Uterus (tissue), 2 donors: ENCODE measurements around the gene PLPP4.

ENCODE experiments used
- POLR2A ChIP-seq, 2 donors: fragments of 450-650 bp; IDR thresholded peaks; one replicate each; pipeline ENCODE4 v1.6.1; 2016; ENCODE audit warnings: antibody characterized with exemption in 2 of 2, mild to moderate bottlenecking in 1 of 2, moderate library complexity in 1 of 2
- TF ChIP-seq, protein P1 (sequence below), 4 experiments: fragments of 200-600 bp in 2 of 4; fragments of 450-650 bp in 2 of 4; sonication (generic) in 2 of 4; IDR thresholded peaks; one replicate each; pipeline ENCODE4 v1.5.1; 2016 to 2019; ENCODE audit warnings: antibody characterized with exemption in 4 of 4, mild to moderate bottlenecking in 2 of 4, moderate library complexity in 1 of 4

DNA sequence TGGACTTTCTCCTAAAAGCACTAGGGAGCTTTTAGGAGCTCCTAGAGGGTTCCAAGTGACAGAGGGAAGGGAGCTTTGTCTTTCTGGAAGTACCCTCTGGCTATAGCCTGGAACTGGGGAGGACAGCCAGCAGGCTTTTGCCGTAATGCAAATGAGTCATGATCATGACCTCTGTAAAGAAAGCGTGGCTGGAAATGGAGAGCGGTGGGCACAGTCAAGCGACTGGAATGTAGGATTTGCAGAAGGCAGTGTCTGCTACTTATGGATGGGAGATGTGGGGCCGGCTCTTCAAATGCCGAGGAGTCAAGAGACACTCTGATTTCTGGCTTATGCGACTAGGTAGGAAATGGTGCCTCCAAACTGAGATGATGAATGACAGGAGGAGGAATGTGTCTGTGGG lies 34.6 kb upstream of the PLPP4 start:
- TF ChIP-seq, protein P1, sequence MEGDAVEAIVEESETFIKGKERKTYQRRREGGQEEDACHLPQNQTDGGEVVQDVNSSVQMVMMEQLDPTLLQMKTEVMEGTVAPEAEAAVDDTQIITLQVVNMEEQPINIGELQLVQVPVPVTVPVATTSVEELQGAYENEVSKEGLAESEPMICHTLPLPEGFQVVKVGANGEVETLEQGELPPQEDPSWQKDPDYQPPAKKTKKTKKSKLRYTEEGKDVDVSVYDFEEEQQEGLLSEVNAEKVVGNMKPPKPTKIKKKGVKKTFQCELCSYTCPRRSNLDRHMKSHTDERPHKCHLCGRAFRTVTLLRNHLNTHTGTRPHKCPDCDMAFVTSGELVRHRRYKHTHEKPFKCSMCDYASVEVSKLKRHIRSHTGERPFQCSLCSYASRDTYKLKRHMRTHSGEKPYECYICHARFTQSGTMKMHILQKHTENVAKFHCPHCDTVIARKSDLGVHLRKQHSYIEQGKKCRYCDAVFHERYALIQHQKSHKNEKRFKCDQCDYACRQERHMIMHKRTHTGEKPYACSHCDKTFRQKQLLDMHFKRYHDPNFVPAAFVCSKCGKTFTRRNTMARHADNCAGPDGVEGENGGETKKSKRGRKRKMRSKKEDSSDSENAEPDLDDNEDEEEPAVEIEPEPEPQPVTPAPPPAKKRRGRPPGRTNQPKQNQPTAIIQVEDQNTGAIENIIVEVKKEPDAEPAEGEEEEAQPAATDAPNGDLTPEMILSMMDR (IDR thresholded peaks at IDR 0.05) = no peak
- TF ChIP-seq POLR2A (IDR thresholded peaks at IDR 0.05) = no peak
